ENCODE measurements around the gene TAAR9.

The TAAR9 gene

GRCh38 chr6:132513831-132514545 lies 24.1 kb upstream of the TAAR9 start:
- TF ChIP-seq CTCF (IDR thresholded peaks at IDR 0.05) = no peak
- Histone ChIP-seq H3K4me3 (peak overlapping the region; percentile 82), H3K27ac (peak overlapping the region; percentile 70 to 91)
- no peak for DNase-seq (ENCODE audit: low spot score)

- Histone ChIP-seq H3K27ac (peak overlapping the region in 1 of 2 donors; percentile 74), H3K4me3 (no peak overlapping the region)
- DNase-seq (ENCODE audit: low spot score) = no peak
- no peak for TF ChIP-seq CTCF (IDR thresholded peaks at IDR 0.05)
Observed at GRCh38 chr6:132515386-132515785, 22.7 kb upstream of the TAAR9 start.

- DNase-seq (ENCODE audit: low spot score) = no peak
- H3K27ac ChIP-seq = no peak overlapping the region
- TF ChIP-seq CTCF (IDR thresholded peaks at IDR 0.05) = no peak
- no peak overlapping the region for H3K4me3 ChIP-seq
Observed at GRCh38 chr6:132520953-132521352, 17.1 kb upstream of the TAAR9 start.

GRCh38 chr6:132524646-132525045 lies 13.4 kb upstream of the TAAR9 start:
- no peak for TF ChIP-seq CTCF (IDR thresholded peaks at IDR 0.05)

GRCh38 chr6:132525866-132526265 lies 12.2 kb upstream of the TAAR9 start:
- no peak overlapping the region for H3K4me3 ChIP-seq

More at GRCh38 chr6:132524646-132525045, 13.4 kb upstream of the TAAR9 start:
- DNase-seq (ENCODE audit: low spot score) = no peak
- H3K4me3 ChIP-seq = no peak overlapping the region
- no peak overlapping the region for H3K27ac ChIP-seq

GRCh38 chr6:132526461-132526860 lies 11.6 kb upstream of the TAAR9 start:
- H3K27ac ChIP-seq = no peak overlapping the region
- no peak for TF ChIP-seq CTCF (IDR thresholded peaks at IDR 0.05)
- DNase-seq (ENCODE audit: low spot score) = no peak
- H3K4me3 ChIP-seq = no peak overlapping the region

More at GRCh38 chr6:132525866-132526265, 12.2 kb upstream of the TAAR9 start:
- TF ChIP-seq CTCF (IDR thresholded peaks at IDR 0.05) = no peak
- H3K27ac ChIP-seq = no peak overlapping the region
- no peak for DNase-seq (ENCODE audit: low spot score)

GRCh38 chr6:132527791-132528190 lies 10.3 kb upstream of the TAAR9 start:
- Histone ChIP-seq H3K4me3 (no peak overlapping the region), H3K27ac (no peak overlapping the region)
- no peak for DNase-seq (ENCODE audit: low spot score)
- no peak for TF ChIP-seq CTCF (IDR thresholded peaks at IDR 0.05)
